GM21529 (cell line): ENCODE results near the gene RNGTT.
"Not testable (repeated sequence)": the region's sequence is repeated elsewhere in the genome, so short reads cannot be mapped to it uniquely, and the experiment has no call there.

ENCODE experiments used
- ATAC-seq: cut with Tn5 transposase; IDR thresholded peaks from one replicate; pipeline ENCODE4 v1.9.1; 2021; ENCODE audit not compliant: unreplicated experiment

Gene RNGTT

DNA sequence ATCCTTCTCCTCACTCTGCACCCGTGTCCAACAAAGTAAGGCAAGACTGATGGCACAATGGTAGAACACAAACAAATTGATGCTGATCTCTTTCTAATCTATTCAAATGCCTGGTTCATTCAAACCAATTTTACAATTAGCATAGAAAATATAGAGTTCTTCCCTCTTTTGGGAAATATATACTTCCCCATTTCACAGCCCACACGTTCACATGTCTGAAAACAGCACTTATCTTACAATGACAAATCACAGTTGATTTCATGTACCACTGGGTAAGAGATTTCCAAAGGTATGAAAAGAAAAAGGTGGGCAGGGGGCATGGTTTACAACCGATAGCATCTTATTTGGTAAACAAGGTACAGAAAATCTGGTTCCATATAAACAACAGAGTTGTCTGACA lies 137.6 kb downstream of the RNGTT start:
- no peak for ATAC-seq

DNA sequence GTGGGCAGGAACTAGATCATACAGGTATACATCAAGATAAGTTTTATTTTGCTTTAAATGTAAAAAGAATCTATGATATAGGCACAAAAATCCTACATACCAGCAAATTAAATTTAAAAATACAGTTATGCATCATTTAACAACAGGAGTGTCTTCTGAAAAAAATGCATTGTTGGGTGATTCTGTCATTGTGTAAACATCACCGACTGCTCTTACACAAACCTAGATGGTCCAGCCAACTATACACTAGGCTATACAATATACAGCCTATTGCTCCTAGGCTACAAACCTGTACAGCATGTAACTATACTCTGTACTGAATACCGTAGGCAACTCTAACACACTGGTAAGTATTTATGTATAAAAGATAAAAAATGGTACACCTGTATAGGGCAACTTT lies 139.4 kb downstream of the RNGTT start:
- no peak for ATAC-seq

DNA sequence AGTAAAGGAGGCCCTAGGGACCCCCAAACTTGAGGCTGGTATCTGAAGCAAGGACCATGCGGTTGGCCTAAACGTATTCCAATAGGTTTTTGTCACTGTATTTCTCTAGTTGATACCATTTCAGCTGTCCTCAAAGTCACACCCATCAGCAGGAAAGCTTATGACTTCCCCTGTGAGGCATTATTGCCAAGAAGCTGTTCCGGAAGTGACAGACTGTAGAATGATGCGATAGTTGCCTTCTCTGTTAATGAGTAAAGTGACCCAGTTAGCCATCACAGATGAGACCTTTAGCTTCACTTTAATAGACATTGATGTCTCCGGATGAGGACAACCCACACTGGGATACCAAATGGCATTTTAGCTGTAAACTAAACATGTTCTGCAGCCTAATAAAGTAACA lies 147.9 kb downstream of the RNGTT start:
- ATAC-seq: no peak

DNA sequence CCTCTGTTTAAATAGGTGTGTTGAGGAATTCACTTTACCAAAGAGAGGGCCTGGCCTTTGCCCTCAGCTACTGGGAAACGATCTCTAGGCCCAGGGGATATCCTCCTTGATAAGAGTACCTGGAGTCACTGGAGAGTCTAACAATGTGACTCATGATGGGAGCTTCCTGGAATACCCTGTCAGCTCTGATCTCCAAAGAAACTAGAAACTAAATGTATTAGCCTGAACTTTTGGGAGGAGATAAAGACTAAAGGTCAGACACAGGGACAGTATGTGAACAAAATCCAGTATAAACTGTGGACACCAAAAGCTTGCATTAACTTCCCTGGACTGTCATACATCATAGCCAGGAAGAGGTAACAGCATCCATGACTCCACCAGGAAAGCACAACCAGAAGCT lies 148.5 kb downstream of the RNGTT start:
- ATAC-seq: no peak

DNA sequence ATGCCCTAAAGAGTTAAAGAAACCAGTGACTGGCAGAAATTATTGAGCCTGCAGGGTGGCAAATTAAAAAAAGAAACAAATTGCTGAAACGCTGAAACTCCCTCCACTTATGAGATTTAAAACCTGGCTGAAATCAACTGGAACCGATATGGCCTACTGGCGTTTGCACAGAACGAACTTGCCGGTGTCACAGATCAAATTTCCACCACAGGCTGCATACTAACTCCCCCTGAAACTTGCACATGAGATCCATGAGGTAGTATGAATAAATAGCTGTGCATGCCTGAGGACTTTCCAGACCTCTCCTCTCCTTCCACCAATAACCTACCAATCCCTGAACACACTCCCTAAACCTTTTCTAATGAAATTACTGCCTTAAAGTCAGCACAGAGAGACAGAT lies 150.4 kb downstream of the RNGTT start:
- no peak for ATAC-seq

DNA sequence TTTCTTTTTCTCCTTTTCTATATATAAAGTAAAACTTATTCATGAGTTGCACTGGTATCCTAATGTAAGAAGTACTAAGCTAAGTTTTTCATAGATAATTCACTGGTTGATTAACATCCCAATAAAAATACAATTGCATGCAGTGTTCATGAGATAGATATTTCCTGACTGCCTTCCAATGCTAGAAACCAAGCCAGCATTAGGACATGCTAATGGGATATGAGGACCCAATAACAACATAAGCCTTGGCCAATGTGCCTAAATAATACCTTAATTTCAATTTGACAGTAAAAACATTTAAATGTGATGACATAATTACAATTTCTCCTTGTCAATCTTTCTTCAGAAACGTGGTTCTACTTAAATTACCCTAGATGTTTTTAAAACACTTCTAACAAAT lies 152.7 kb downstream of the RNGTT start:
- no peak for ATAC-seq

DNA sequence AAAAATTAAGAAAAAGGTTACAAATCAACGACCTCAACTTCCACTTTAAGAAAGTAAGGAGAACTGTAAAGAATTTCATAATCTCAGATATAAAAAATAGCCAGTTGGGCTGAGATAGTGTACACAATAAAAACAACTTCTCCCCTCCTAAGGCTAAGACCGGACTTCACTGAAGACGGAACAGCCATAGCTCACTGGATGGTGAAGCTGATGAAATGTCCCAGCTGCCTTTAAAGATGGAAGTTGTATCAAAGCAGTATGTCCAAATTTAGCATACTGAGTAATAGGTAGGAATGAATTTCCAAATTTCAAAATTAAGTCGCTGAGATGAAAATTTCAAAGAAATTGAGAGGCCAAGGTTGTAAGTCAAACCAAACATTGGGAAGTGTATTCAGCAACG lies 153.3 kb downstream of the RNGTT start:
- no peak for ATAC-seq

DNA sequence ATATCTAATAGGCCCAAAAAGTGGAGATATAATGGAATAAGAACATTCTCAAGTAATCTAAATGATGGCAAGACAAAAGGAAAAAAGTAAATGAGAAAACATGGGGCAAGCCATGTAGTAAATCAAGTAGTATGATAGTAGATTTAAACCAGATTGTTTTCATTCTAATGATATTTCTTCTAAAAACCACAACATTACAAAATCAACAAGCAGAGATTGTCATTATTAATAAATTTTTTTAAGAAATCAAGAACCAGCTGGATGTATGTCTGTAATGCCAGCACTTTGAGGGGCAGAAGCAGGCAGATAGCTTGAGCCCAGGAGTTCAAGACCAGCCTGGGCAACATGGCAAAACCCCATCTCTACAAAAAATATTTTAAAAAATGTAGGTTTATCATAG lies 155.0 kb downstream of the RNGTT start:
- no peak for ATAC-seq

DNA sequence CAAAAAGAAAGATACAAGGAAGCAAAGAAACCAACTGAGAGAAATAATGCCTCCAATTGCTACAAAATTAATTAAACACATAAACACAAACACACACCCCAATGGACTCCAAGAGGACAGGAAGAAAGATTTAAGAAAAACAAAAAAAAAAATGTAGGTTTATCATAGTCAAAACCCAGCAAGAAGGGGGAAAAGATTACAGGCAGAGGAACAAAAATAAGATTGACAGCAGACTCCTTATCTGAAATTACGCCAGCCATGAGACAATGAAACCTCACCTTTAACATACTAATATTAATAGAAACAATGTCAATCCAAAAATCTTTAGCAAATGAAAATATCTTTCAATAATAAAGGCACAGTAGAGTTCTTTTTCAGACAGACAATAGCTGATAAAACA lies 155.8 kb downstream of the RNGTT start:
- no peak for ATAC-seq

DNA sequence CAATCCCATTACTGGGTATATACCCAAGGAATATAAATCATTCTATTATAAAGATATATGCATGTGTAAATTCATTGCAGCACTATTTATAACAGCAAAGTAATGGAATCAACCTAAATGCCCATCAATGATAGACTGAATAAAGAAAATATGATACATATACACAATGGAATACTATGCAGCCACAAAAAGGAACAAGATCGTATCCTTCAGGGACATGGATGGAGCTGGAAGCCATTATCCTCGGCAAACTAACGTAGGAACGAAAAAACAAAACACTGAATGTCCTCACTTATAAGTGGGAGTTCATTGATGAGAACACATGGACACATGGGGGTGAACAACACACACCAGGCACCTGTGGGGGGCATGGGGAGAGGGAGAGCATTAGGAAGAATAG lies 156.7 kb downstream of the RNGTT start:
- no peak for ATAC-seq

DNA sequence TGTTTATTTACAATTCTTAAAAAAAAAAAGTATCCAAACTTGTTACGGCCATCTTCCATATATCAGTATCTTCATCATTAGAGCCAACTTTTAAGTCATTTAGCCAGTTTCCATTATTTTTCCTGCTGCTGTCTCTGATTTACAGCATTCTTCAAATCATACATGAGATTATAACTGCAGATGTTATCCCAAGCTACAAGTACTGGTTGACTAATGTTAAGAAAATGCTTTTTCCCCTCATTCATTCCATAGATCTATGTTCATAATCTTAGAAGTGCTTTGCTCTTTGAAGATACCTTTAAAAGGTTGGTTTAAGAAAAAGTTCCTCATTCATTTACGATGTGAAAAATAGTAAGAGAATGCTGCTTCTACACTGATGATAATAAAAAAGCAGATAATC lies 158.7 kb downstream of the RNGTT start:
- ATAC-seq: no peak

DNA sequence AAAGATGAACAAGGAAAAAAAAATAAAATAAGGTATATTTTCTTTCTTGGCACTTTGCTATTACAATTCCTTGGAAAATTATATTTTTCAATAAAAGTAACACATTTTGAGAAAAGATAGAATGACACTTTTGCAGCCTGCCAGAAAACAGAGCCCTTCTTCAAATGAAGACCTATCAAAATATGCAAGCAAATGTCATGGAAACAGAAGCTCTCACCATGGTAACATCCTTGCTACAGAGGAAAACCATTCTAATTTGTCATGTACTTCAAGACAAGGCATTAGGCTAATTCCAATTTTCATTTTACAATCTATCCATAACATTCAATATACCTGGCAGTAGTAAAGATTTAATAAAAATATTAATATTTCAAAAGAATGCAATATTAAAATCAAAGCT lies 177.9 kb downstream of the RNGTT start:
- ATAC-seq: no peak

DNA sequence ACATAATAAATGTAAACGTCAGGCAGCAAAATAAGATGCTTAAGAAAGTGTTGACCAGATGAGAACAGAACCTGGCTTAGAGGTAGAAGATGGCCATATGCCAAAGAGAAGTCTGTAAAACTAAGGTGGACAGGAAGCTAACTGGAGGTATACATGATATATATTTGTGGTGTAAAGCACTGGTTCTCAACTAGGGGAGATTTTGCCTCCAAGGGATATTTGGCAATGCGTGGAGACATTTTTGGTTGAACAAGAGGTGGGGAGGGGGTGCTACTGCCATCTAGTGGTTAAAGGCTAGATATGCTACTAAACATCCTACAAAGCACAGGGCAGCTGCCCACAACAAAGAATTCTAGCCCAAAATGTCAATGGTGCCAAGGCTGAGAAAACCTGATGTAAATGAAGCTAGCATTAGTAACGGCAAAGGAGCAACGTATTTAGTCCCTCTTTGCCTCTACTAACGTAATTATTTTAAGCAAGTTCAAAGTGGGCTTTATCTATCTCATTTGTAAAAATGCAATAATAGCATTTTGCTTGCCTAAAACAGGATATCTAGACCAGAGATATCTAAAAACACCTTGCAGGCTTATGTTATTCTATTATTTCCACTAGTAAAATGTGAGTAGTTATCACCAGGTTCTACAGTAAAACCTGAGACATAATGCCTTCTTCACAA lies 182.6 kb downstream of the RNGTT start:
- peak; percentile 61 for ATAC-seq

DNA sequence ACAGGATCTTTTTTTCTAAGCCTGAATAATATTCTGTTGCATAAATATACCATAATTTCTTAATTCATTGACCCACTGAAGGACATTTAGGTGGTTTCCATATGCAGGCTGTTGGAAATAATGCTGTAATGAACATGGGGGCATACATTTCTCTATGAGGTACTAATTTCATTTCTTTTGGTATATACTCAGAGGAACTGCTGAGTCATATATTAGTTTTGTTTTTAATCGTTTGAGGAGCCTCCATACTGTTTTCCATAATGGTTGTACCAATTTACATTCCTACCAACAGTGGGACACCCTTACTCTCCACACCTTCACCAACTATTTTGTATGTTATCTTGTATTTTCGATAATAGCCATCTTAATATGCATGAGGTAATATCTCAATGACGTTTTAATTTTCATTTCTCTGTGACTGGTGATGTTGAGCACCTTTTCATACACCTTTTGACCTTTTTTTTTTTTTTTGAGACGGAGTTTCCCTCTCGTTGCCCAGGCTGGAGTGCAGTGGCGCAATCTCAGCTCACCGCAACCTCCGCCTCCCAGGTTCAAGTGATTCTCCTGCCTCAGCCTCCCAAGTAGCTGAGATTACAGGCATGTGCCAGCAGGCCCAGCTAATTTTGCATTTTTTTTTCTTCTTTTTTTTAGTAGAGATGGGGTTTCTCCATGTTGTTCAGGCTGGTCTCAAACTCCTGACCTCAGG lies 187.4 kb downstream of the RNGTT start:
- no peak for ATAC-seq

DNA sequence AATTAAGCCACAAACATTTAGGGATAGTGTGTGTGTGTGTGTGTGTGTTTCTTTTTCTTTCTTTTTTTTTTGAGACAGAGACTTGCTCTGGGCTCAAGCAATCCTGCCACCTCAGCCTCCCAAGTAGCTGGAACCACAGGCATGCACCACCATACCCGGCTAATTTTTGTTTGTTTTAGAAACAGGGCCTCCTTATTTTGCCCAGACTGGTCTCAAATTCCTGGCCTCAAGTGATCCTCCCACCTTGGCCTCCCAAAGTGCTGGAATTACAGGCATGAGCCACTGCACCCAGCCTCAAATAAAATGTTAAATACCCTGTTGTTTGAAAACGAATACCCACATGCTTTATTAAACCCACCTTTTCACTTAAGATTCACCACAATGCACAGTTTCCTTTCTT lies 195.3 kb downstream of the RNGTT start:
- ATAC-seq: not testable (repeated sequence)

DNA sequence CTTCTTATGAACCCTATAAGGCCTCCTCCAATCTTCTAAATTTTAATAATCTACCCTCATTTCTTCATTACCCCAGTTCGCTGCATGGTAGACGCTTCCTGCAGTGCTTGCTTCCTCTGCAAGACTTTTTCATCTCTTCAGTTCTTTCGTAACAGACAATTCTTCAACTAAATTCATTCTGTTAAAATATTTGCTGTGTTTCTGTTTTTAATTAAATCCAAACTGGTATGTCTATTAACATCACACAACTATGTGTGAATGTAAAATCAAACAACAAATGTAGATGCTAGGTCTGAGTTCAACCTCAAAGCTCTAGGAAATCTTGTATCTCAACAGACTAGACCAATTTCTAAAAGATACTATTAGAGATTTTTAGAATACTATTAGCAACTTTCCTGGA lies 199.3 kb downstream of the RNGTT start:
- ATAC-seq: no peak

DNA sequence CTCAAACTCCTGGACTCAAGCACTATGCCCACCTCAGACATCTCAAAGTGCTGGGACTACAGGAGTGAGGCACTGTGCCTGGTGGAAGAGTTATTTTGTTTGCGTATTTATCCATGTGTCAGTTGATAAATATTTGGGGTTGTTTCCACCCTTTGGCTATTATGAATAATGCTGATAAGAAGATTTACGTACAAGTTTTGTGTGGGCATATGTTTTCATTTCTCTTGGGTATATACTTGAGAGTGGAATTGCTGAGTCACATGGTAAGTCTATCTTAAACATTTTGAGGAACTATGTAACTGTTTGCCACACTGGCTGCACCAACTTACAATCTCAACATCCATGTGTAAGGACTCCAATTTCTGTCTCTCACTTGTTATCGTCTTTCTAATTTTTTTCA lies 200.3 kb downstream of the RNGTT start:
- ATAC-seq: no peak

DNA sequence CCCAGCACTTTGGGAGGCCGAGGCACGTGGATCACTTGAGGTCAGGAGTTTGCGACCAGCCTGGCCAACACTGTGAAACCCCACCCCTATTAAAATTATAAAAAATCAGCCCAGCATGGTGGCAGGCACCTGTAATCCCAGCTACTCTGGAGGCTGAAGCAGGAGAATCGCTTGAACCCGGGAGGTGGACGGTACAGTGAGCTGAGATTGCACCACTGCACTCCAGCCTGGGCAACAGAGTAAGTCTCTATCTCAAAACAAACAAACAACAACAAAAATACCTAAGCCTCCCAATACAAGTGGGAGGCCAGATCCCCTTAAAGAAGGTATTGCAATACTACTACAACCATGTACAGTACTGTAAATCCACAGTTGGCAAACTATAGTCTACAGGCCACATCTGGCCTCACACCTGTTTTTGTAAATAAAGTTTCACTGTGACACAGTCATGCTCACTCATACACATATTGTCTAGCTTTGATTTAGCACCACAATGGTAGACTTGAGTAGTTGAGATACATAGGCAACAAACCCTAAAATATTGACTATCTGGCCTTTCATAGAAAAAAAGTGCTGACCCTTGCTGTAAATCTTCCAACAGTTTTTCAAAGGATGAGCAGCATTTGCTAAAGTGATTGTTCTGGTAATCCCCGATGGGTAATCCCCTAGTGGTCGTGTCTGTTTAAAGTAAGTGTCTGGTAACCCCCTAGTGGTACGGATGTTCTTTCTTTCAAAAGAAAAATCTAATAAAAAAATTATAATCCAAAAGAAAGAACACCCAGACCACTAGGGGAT lies 202.0 kb downstream of the RNGTT start:
- ATAC-seq: peak; percentile 66

DNA sequence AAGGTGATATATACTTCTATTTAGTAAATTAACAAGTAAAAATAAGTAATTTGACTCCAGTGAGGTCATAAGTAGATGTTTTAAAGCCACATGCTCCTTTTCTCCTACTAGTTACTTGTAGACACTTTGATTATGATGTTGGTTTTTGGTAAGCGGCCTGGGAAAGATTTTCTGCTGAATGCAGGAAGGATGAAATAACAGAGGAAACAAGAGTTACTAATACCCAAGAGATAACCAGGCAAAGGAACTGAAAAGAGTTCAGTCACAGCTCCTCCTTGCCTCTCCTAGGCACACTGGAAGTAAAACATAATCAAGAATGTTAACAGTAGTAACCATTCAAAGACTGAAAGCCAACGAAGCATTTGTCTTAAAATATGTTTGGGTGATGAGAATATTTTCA lies 203.3 kb downstream of the RNGTT start:
- no peak for ATAC-seq

DNA sequence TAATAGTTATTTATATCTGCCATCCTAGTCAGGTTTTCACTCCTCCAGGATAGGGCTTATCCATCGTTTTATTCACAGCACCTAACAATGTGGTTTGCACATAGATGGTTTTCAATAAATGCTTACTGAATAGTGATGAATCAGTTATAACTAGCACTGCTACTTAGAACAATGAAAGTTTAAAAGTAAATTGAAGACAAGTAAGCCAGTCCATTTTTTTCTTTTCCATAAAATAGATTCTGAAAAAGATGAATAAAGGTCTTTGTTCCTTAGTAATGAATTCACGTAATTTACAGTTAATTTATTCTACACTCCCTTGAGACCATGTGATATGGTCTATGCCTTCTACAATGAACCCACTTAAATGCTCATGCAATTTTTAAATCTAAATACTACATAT lies 212.5 kb downstream of the RNGTT start:
- ATAC-seq: no peak

DNA sequence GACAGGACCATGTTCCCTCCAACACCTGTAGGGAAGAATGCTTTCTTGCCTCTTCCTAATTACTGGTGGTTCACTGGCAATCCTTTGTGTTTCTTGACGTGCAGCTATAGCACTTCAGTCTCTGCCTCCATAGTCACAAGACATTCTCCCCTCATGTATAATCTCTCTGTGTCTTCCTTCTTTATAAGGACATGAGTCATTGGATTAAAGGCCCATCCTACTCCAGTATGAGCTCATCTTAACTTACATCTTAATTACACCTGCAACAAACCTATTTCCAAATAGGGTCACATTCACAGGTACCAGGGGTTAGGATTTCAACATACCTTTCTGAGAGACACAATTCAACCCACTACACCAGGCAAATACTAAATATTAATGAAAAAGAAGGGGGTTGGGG lies 213.6 kb downstream of the RNGTT start:
- no peak for ATAC-seq

DNA sequence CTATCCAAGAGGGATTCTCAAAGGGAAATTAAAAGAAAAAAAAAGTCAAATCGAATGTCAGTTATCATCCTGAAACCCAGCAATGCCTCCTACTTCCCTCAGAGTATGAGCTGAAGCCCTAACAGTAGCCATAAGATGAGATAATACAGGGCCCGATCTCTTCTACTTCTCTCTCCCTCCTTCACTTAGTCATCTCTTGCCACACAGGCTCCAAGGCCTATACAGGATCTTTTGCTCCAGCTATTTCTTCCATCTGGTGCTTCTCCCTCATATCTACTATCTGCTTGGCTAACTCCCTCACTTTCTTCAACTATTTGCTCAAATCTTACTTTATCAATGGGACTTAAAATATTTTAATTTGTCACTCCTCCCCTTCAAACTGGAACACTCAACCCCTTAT lies 215.3 kb downstream of the RNGTT start:
- ATAC-seq: no peak
